Activated CD8-positive, alpha-beta memory T cell treated with anti-CD3 and anti-CD28 coated beads for 4 hours (primary cell): ENCODE results near the gene ARRDC5.
"Not testable (repeated sequence)": the region's sequence is repeated elsewhere in the genome, so short reads cannot be mapped to it uniquely, and the experiment has no call there.

Source experiments
- DNase-seq, 2 donors: peaks; one replicate each; pipeline ENCODE4 v3.0.0-alpha.2; 2020; ENCODE audit warnings: low read depth in 2 of 2

Gene ARRDC5

GRCh38 chr19:4868286-4868834 is 34.3 kb downstream of the ARRDC5 start:
- no peak for DNase-seq

- peak; percentile 79 to 80 for DNase-seq
These were observed 35.0 kb downstream of the ARRDC5 start, which contains the start of gene PLIN3 for GRCh38 chr19:4867534-4868285. Gene PLIN3, minus strand, starts transcription at chr19:4867667. Its CDS starts 6,273 bp downstream, at chr19:4861394.

- peak; percentile 32 to 46 for DNase-seq
These were observed 35.9 kb downstream of the ARRDC5 start for GRCh38 chr19:4866595-4867424.

GRCh38 chr19:4861147-4861546 is 41.5 kb downstream of the ARRDC5 start:
- no peak for DNase-seq

GRCh38 chr19:4859697-4860096 is 43.0 kb downstream of the ARRDC5 start:
- no peak for DNase-seq

GRCh38 chr19:4856468-4856867 is 46.2 kb downstream of the ARRDC5 start:
- not testable (repeated sequence) for DNase-seq

GRCh38 chr19:4853506-4853905 is 49.2 kb downstream of the ARRDC5 start:
- not testable (repeated sequence) for DNase-seq

- DNase-seq: no peak
These were observed 50.2 kb downstream of the ARRDC5 start for GRCh38 chr19:4852484-4852883.

GRCh38 chr19:4851551-4852290 is 51.0 kb downstream of the ARRDC5 start:
- DNase-seq: peak; percentile 61 to 63

- DNase-seq: no peak
These were observed 53.7 kb downstream of the ARRDC5 start for GRCh38 chr19:4849019-4849418.

- DNase-seq: no peak
These were observed 55.3 kb downstream of the ARRDC5 start for GRCh38 chr19:4847190-4847973.

- DNase-seq: not testable (repeated sequence)
These were observed 56.7 kb downstream of the ARRDC5 start for GRCh38 chr19:4845975-4846374.

- no peak for DNase-seq
These were observed 58.1 kb downstream of the ARRDC5 start for GRCh38 chr19:4844348-4845179.

GRCh38 chr19:4843647-4843965 is 59.1 kb downstream of the ARRDC5 start:
- DNase-seq: no peak
